Upper lobe of left lung (tissue), 6 donors: ENCODE data around the gene THAP5. TPM values are rescaled to one million over a fixed set of nuclear protein-coding genes. Genes with fewer than 3 reads are reported as not detected.

Source experiments
- ATAC-seq, 2 donors: fragments of 200-7000 bp; cut with Tn5 transposase; one replicate each; pipeline ENCODE4 v1.9.1; 2022; ENCODE audit warnings: mild to moderate bottlenecking in 2 of 2, moderate library complexity in 2 of 2; ENCODE audit not compliant: low FRiP score in 2 of 2
- DNase-seq, 2 donors: peaks; one replicate each; pipeline ENCODE4 v3.0.0-alpha.2; 2019 to 2020
- H3K27ac ChIP-seq, 4 donors: fragments of 200-600 bp; sonication (generic); one replicate each; pipeline ENCODE4 v1.5.1; 2016 to 2019
- H3K27me3 ChIP-seq, 4 donors: fragments of 200-600 bp; sonication (generic); one replicate each; pipeline ENCODE4 v1.5.1; 2017 to 2019
- H3K36me3 ChIP-seq, 4 donors: fragments of 200-600 bp; sonication (generic); one replicate each; pipeline ENCODE4 v1.5.1; 2016 to 2019
- H3K4me1 ChIP-seq, 4 donors: fragments of 200-600 bp; sonication (generic); one replicate each; pipeline ENCODE4 v1.5.1; 2018 to 2019
- H3K4me3 ChIP-seq, 4 donors: fragments of 200-600 bp; sonication (generic); one replicate each; pipeline ENCODE4 v1.5.1; 2017 to 2019; ENCODE audit warnings: mild to moderate bottlenecking in 2 of 4, moderate library complexity in 1 of 4
- H3K9me3 ChIP-seq, 4 donors: fragments of 200-600 bp; sonication (generic); one replicate each; pipeline ENCODE4 v1.5.1; 2018 to 2019
- CTCF ChIP-seq, 6 experiments: fragments of 450-650 bp in 4 of 6; fragments of 200-600 bp in 2 of 6; sonication (generic) in 2 of 6; IDR thresholded peaks; one replicate each; pipeline ENCODE4 v1.5.1; 2016 to 2019; ENCODE audit warnings: antibody characterized with exemption in 6 of 6
- EP300 ChIP-seq, 4 donors: sonication (generic); formaldehyde crosslinking; IDR thresholded peaks; one replicate each; pipeline ENCODE4 v1.5.1; 2017; ENCODE audit warnings: antibody characterized with exemption in 4 of 4, control low read depth in 2 of 4
- POLR2A ChIP-seq, 4 donors: fragments of 450-650 bp; IDR thresholded peaks; one replicate each; pipeline ENCODE4 v1.5.1; 2016 to 2017; ENCODE audit warnings: antibody characterized with exemption in 4 of 4, mild to moderate bottlenecking in 2 of 4
- POLR2AphosphoS5 ChIP-seq, 2 donors: sonication (generic); formaldehyde crosslinking; IDR thresholded peaks; one replicate each; pipeline ENCODE4 v1.5.1; 2017; ENCODE audit warnings: antibody characterized with exemption in 2 of 2
- WGBS, 2 donors: methylation state at CpG; one replicate each; pipeline ENCODE4 v1.1.5; 2017 to 2018; 5-methylcytosine and 5-hydroxymethylcytosine counted together
- total RNA-seq, 6 donors: library from RNA; depleted of rRNA in 4 of 6; stranded (reverse); fragments of >200 nt in 4 of 6; gene quantifications; one replicate each; pipeline versions ENCODE4 v1.1.0 to v1.2.1, GENCODE V29; 2016 to 2021
- donor health status: DM: no; HTN: no; CAD: no; lungs with moderate emphysema.
- donor health status: DM: no; HTN: yes; CAD: no; lungs with severe emphysema.

THAP5 gene
- total RNA-seq, 6 donors from 2014 or later = 8.2 to 32.9 (median 19.8) TPM

- H3K36me3 ChIP-seq = no peaks in the 10 kb centered on the region
- H3K27me3 ChIP-seq = no peaks in the 10 kb centered on the region
- no peaks in the 10 kb centered on the region for H3K4me1 ChIP-seq
- no peak overlapping the region for H3K4me3 ChIP-seq
- ATAC-seq = peak in 1 of 2 donors; percentile 67
- no peak overlapping the region for H3K27ac ChIP-seq
- TF ChIP-seq EP300 (IDR thresholded peaks at IDR 0.05) = no peak
- TF ChIP-seq POLR2AphosphoS5 (IDR thresholded peaks at IDR 0.05) = no peak
- no peak for TF ChIP-seq POLR2A (IDR thresholded peaks at IDR 0.05)
- peak; percentile 45 to 72 (median 64) for TF ChIP-seq CTCF (IDR thresholded peaks at IDR 0.05)
- 18 to 22% methylated on average over 5 of the region's 5 CpGs for WGBS, 2 donors
- no peak for DNase-seq
- no peaks in the 10 kb centered on the region for H3K9me3 ChIP-seq
These were observed 43.8 kb upstream of the THAP5 start for GRCh38 chr7:108613147-108613948.

GRCh38 chr7:108611268-108611667 is 41.8 kb upstream of the THAP5 start:
- ATAC-seq = no peak

DNA sequence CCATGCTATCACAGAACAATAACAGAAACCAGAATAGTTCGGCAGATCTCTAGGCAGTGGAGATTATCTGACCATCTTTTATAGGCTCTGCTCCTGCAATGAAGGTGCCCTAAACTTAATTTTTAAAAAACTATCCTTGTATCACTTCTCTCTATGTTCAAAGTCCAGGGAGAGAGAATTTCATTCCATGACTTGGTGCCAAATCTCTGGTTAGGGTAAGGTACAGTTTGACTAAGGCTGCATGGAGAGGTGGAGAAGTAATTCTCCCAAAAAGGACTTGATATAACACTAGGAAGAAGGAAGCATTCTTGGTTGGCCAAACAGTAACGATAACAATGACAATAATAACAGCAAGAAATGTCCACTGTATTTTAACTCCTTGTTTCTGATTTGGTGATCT is 40.1 kb upstream of the THAP5 start:
- WGBS, 2 donors = 81 to 83% methylated on average over 2 of the region's 2 CpGs
- Histone ChIP-seq H3K9me3 (no peaks in the 10 kb centered on the region), H3K27me3 (no peaks in the 10 kb centered on the region), H3K4me1 (no peaks in the 10 kb centered on the region), H3K36me3 (no peaks in the 10 kb centered on the region), H3K4me3 (no peak overlapping the region), H3K27ac (no peak overlapping the region)
- TF ChIP-seq EP300 (IDR thresholded peaks at IDR 0.05) = no peak
- DNase-seq = no peak
- ATAC-seq = no peak

More at GRCh38 chr7:108611268-108611667, 41.8 kb upstream of the THAP5 start:
- Histone ChIP-seq H3K4me1 (no peaks in the 10 kb centered on the region), H3K9me3 (no peaks in the 10 kb centered on the region), H3K36me3 (no peaks in the 10 kb centered on the region), H3K27me3 (no peaks in the 10 kb centered on the region), H3K4me3 (no peak overlapping the region), H3K27ac (no peak overlapping the region)
- no peak for DNase-seq
- no peak for TF ChIP-seq CTCF (IDR thresholded peaks at IDR 0.05)
- TF ChIP-seq POLR2AphosphoS5 (IDR thresholded peaks at IDR 0.05) = no peak
- TF ChIP-seq EP300 (IDR thresholded peaks at IDR 0.05) = no peak
- TF ChIP-seq POLR2A (IDR thresholded peaks at IDR 0.05) = no peak
- WGBS, 2 donors = 50 to 52% methylated on average over 4 of the region's 4 CpGs

DNA sequence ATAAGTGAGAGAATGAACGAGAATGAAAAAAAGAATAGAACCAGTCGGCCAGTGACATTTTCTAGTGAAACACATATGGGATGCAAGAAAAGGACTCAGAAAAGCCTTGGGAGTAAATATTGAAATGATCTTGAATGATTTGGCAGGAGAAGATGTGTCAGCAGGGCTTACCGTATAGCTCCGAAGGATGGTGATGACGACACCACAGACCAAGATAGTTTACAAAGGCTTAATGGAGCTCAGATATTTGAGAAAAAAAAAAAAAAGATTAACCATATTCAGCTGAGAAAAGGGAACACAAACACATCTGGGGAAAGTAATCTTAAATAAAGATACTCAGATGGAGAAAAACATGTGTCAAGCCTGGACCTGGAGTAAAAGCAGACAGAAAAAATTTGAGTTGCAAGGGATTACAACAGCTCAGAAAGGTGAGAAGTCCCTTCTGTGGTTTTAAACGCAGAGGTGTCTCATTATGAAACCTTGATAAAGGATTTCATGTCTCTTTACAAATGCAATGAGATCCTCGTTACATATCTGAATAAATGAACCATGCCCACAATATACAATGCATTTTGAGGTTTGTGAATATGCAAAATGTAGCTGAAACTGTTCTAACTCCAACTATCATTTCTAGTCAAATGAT is 36.2 kb upstream of the THAP5 start:
- H3K36me3 ChIP-seq = no peaks in the 10 kb centered on the region
- TF ChIP-seq POLR2A (IDR thresholded peaks at IDR 0.05) (no peak), EP300 (IDR thresholded peaks at IDR 0.05) (no peak), CTCF (IDR thresholded peaks at IDR 0.05) (no peak), POLR2AphosphoS5 (IDR thresholded peaks at IDR 0.05) (no peak)
- no peaks in the 10 kb centered on the region for H3K4me1 ChIP-seq
- H3K9me3 ChIP-seq = no peaks in the 10 kb centered on the region
- no peak overlapping the region for H3K4me3 ChIP-seq
- no peak overlapping the region for H3K27ac ChIP-seq
- DNase-seq (no peak), ATAC-seq (no peak)
- H3K27me3 ChIP-seq = no peaks in the 10 kb centered on the region
- WGBS, 2 donors = 77 to 81% methylated on average over 7 of the region's 7 CpGs

DNA sequence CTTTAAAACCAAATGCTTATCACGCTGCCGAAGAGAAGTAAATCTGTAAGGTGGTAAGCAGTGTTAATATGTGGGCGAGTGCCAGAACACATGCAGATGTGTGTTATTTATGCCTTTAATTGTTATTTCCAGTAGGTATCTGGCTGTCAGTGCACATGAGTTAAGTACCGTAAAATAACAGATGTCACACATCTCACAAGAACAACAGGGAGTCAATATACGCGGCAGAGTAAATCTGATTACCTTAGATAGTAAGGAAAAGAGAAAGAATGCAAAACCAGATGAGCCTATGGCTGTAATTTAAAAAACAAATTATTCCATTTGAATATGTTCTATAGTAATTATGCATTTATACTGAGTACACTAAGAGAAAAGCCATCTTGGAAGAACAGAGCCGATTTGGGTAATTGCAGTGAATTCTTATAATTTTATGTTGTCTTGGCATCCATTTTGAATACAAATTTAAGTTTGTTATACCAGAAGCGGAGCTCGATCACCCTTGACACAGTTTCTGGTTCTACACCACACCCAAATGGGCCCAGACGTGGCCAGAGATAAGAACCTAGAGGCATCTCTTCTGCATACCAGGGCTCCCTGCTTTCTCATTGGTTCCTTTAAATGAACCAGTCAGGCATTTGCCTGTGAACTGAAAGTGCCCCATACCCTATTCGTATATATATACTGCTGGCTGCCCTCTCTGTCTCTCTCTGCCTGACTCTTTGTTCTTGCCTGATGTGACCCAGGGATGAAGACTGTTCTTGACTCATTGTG is 35.0 kb upstream of the THAP5 start:
- Histone ChIP-seq H3K36me3 (no peaks in the 10 kb centered on the region), H3K4me1 (no peaks in the 10 kb centered on the region), H3K9me3 (no peaks in the 10 kb centered on the region), H3K4me3 (no peak overlapping the region), H3K27me3 (no peaks in the 10 kb centered on the region), H3K27ac (no peak overlapping the region)
- TF ChIP-seq EP300 (IDR thresholded peaks at IDR 0.05) (no peak), POLR2AphosphoS5 (IDR thresholded peaks at IDR 0.05) (no peak), CTCF (IDR thresholded peaks at IDR 0.05) (no peak)
- 84 to 91% methylated on average over 11 of the region's 11 CpGs for WGBS, 2 donors
- no peak for DNase-seq
- no peak for ATAC-seq
